ENCODE results near the gene GALNT13. TPM values are rescaled to one million over a fixed set of nuclear protein-coding genes. Genes with fewer than 3 reads are reported as not detected.

GALNT13 gene
- total RNA-seq, 2 donors from 2014 or later = 6.0 to 9.8 TPM

- Histone ChIP-seq H3K9ac (ENCODE audit: extremely low read depth, low read length, poor library complexity, severe bottlenecking) (no peak overlapping the region), H3K27ac (ENCODE audit: low read depth, low read length) (no peak overlapping the region), H3K27me3 (ENCODE audit: control insufficient read depth, insufficient read depth, low read length, poor library complexity, severe bottlenecking) (no peaks in the 10 kb centered on the region), H3K4me1 (ENCODE audit: control insufficient read depth, insufficient read depth, low read length) (no peaks in the 10 kb centered on the region), H3K4me3 (ENCODE audit: low read length) (no peak overlapping the region), H3K36me3 (ENCODE audit: control insufficient read depth, insufficient read depth, low read length) (no peaks in the 10 kb centered on the region), H3K9me3 (ENCODE audit: control insufficient read depth, low read length) (no peaks in the 10 kb centered on the region)
- H3K36me3 Mint-ChIP-seq (ENCODE audit: low read depth) = no peaks in the 10 kb centered on the region
- 84 to 89% methylated on average over 2 to 3 of the region's 3 CpGs for WGBS, 2 experiments (ENCODE audit: insufficient coverage in 1 of 2, insufficient read length in 1 of 2)
- TF ChIP-seq CTCF (conservative IDR thresholded peaks at IDR 0.05) = no peak
- no peak for DNase-seq
- H3K9me3 Mint-ChIP-seq = no peaks in the 10 kb centered on the region
- no peaks in the 10 kb centered on the region for H3K27me3 Mint-ChIP-seq (ENCODE audit: insufficient read depth)
- H3K4me1 Mint-ChIP-seq = peaks cover 2% of the 10 kb centered on the region
- no peak overlapping the region for H3K27ac Mint-ChIP-seq
- no peak overlapping the region for H3K4me3 Mint-ChIP-seq
These were observed 67.5 kb downstream of the GALNT13 start for GRCh38 chr2:153939124-153939796.

- Mint-ChIP-seq H3K4me1 (no peaks in the 10 kb centered on the region), H3K36me3 (ENCODE audit: low read depth) (no peaks in the 10 kb centered on the region), H3K4me3 (no peak overlapping the region), H3K27me3 (ENCODE audit: insufficient read depth) (no peaks in the 10 kb centered on the region), H3K9me3 (no peaks in the 10 kb centered on the region), H3K27ac (no peak overlapping the region)
- H3K9me3 ChIP-seq (ENCODE audit: control insufficient read depth, low read length) = no peaks in the 10 kb centered on the region
- H3K27me3 ChIP-seq (ENCODE audit: control insufficient read depth, insufficient read depth, low read length, poor library complexity, severe bottlenecking) = no peaks in the 10 kb centered on the region
- no peak overlapping the region for H3K9ac ChIP-seq (ENCODE audit: extremely low read depth, low read length, poor library complexity, severe bottlenecking)
- WGBS, 2 experiments (ENCODE audit: insufficient coverage in 1 of 2, insufficient read length in 1 of 2) = 90 to 92% methylated on average over 2 to 3 of the region's 3 CpGs
- TF ChIP-seq CTCF (conservative IDR thresholded peaks at IDR 0.05) = no peak
- no peak for DNase-seq
- no peaks in the 10 kb centered on the region for H3K4me1 ChIP-seq (ENCODE audit: control insufficient read depth, insufficient read depth, low read length)
- H3K27ac ChIP-seq (ENCODE audit: low read depth, low read length) = no peak overlapping the region
- no peak overlapping the region for H3K4me3 ChIP-seq (ENCODE audit: low read length)
- no peaks in the 10 kb centered on the region for H3K36me3 ChIP-seq (ENCODE audit: control insufficient read depth, insufficient read depth, low read length)
These were observed 68.8 kb downstream of the GALNT13 start for GRCh38 chr2:153940511-153940910.

- Histone ChIP-seq H3K9ac (ENCODE audit: extremely low read depth, low read length, poor library complexity, severe bottlenecking) (no peak overlapping the region), H3K9me3 (ENCODE audit: control insufficient read depth, low read length) (no peaks in the 10 kb centered on the region), H3K36me3 (ENCODE audit: control insufficient read depth, insufficient read depth, low read length) (no peaks in the 10 kb centered on the region), H3K4me3 (ENCODE audit: low read length) (no peak overlapping the region), H3K27me3 (ENCODE audit: control insufficient read depth, insufficient read depth, low read length, poor library complexity, severe bottlenecking) (no peaks in the 10 kb centered on the region), H3K4me1 (ENCODE audit: control insufficient read depth, insufficient read depth, low read length) (no peaks in the 10 kb centered on the region), H3K27ac (ENCODE audit: low read depth, low read length) (no peak overlapping the region)
- no peaks in the 10 kb centered on the region for H3K36me3 Mint-ChIP-seq (ENCODE audit: low read depth)
- DNase-seq = no peak
- no peaks in the 10 kb centered on the region for H3K4me1 Mint-ChIP-seq
- no peaks in the 10 kb centered on the region for H3K9me3 Mint-ChIP-seq
- 90 to 96% methylated on average over 4 to 7 of the region's 8 CpGs for WGBS, 2 experiments (ENCODE audit: insufficient coverage in 1 of 2, insufficient read length in 1 of 2)
- no peaks in the 10 kb centered on the region for H3K27me3 Mint-ChIP-seq (ENCODE audit: insufficient read depth)
- H3K27ac Mint-ChIP-seq = no peak overlapping the region
- TF ChIP-seq CTCF (conservative IDR thresholded peaks at IDR 0.05) = no peak
- H3K4me3 Mint-ChIP-seq = no peak overlapping the region
These were observed 73.1 kb downstream of the GALNT13 start for GRCh38 chr2:153944800-153945199.
